SK-N-DZ (cell line): Measurements from ENCODE around the gene MYO1B.

ENCODE experiments used
- DNase-seq: peaks from one replicate; pipeline ENCODE4 v3.0.0-alpha.2; 2015; ENCODE audit warnings: low spot score

The MYO1B gene

GRCh38 chr2:191257934-191258333 lies 12.7 kb downstream of the MYO1B start:
- DNase-seq, result no peak

GRCh38 chr2:191258996-191259395 lies 13.8 kb downstream of the MYO1B start:
- no peak for DNase-seq

GRCh38 chr2:191262436-191262835 lies 17.2 kb downstream of the MYO1B start:
- DNase-seq, result no peak

- DNase-seq, result no peak
Measured at GRCh38 chr2:191263050-191263449, 17.8 kb downstream of the MYO1B start.

- DNase-seq, result no peak
Measured at GRCh38 chr2:191264647-191265081, 19.5 kb downstream of the MYO1B start.

GRCh38 chr2:191265311-191266170 lies 20.3 kb downstream of the MYO1B start:
- no peak for DNase-seq

GRCh38 chr2:191266201-191266600 lies 21.0 kb downstream of the MYO1B start:
- no peak for DNase-seq

GRCh38 chr2:191268596-191268995 lies 23.4 kb downstream of the MYO1B start:
- DNase-seq, result no peak

- DNase-seq, result no peak
Measured at GRCh38 chr2:191270306-191271161, 25.3 kb downstream of the MYO1B start.

- DNase-seq, result no peak
Measured at GRCh38 chr2:191272064-191272463, 26.9 kb downstream of the MYO1B start.

- no peak for DNase-seq
Measured at GRCh38 chr2:191274413-191274815, 29.2 kb downstream of the MYO1B start.

GRCh38 chr2:191276792-191277465 lies 31.7 kb downstream of the MYO1B start:
- no peak for DNase-seq

- no peak for DNase-seq
Measured at GRCh38 chr2:191280290-191280689, 35.1 kb downstream of the MYO1B start.

GRCh38 chr2:191280834-191281756 lies 35.9 kb downstream of the MYO1B start:
- DNase-seq, result no peak

- no peak for DNase-seq
Measured at GRCh38 chr2:191285252-191285651, 40.0 kb downstream of the MYO1B start.

GRCh38 chr2:191287820-191288219 lies 42.6 kb downstream of the MYO1B start:
- no peak for DNase-seq

- DNase-seq, result no peak
Measured at GRCh38 chr2:191289049-191289448, 43.8 kb downstream of the MYO1B start.

- DNase-seq, result no peak
Measured at GRCh38 chr2:191291471-191291870, 46.3 kb downstream of the MYO1B start.

GRCh38 chr2:191292869-191293268 lies 47.7 kb downstream of the MYO1B start:
- DNase-seq, result no peak

GRCh38 chr2:191295088-191295487 lies 49.9 kb downstream of the MYO1B start:
- DNase-seq, result no peak
